Psoas muscle (tissue), 8 donors: ENCODE data around the gene ITLN2. TPM values are rescaled to one million over a fixed set of nuclear protein-coding genes. Genes with fewer than 3 reads are reported as not detected.

Experiments used
- ATAC-seq, 4 donors: fragments of 200-7000 bp; cut with Tn5 transposase; one replicate each; pipeline ENCODE4 v1.9.1; 2020; ENCODE audit warnings: moderate library complexity in 3 of 4, mild to moderate bottlenecking in 2 of 4
- DNase-seq, 2 donors: peaks; one replicate each; pipeline ENCODE4 v3.0.0-alpha.2; 2020
- H3K27ac ChIP-seq: fragments of 200-600 bp; one replicate; pipeline ENCODE4 v1.8.0; 2022
- H3K27me3 ChIP-seq, 3 donors: fragments of 200-600 bp in 1 of 3; one replicate each; pipeline versions ENCODE4 v1.6.1 to v1.8.0; 2013 to 2022; ENCODE audit warnings: low read length in 2 of 3, mild to moderate bottlenecking in 2 of 3, moderate library complexity in 1 of 3; ENCODE audit not compliant: insufficient read depth in 3 of 3
- H3K36me3 ChIP-seq, 2 donors: fragments of 200-600 bp in 1 of 2; one replicate each; pipeline versions ENCODE4 v1.6.1 to v1.8.0; 2013 to 2022; ENCODE audit warnings: low read depth in 1 of 2, mild to moderate bottlenecking in 1 of 2, moderate library complexity in 1 of 2; ENCODE audit not compliant: insufficient read depth in 1 of 2
- H3K4me1 ChIP-seq: fragments of 200-600 bp; one replicate; pipeline ENCODE4 v1.8.0; 2022
- H3K4me3 ChIP-seq: fragments of 200-600 bp; one replicate; pipeline ENCODE4 v1.8.0; 2022; ENCODE audit warnings: mild to moderate bottlenecking
- H3K9me3 ChIP-seq: fragments of 200-600 bp; one replicate; pipeline ENCODE4 v1.8.0; 2022
- WGBS, 3 donors: extraction: QIAGEN DNeasy Blood & Tissue Kit; methylation state at CpG; one replicate each; pipeline versions ENCODE4 v1.1.6 to v1.1.7; 2013; 5-methylcytosine and 5-hydroxymethylcytosine counted together
- intact Hi-C, 2 donors: fragments of 100-400 bp; cut with DNase I; formaldehyde crosslinking; loops; one replicate each; pipeline versions ENCODE4 v1.11.0 to v1.14.2; 2022
- polyA plus RNA-seq, 3 donors: library from polyadenylated mRNA; stranded (reverse); fragments of 200-250 nt; gene quantifications; one replicate each; pipeline ENCODE4 v1.2.3, GENCODE V29; 2013
- total RNA-seq, 4 donors: library from RNA; stranded (reverse); fragmentation: NEBNext Ultra II Directional in 2 of 4; extraction: Animal tissue kit (Norgen Biotek cat#: 25700) in 2 of 4; gene quantifications; one replicate each; pipeline versions ENCODE4 v1.2.1 to v1.2.4, GENCODE V29; 2021 to 2023
- TF ChIP-seq, protein P1 (sequence below): fragments of 200-600 bp; IDR thresholded peaks from one replicate; pipeline ENCODE4 v1.8.0; 2022; ENCODE audit warnings: antibody characterized with exemption
- donor health status: healthy with polysubstance abuse.
- donor health status: DM: no; HTN: no; CAD: no; lungs with moderate emphysema.
- donor health status: Bipolar disorder and iron deficiency.
- donor health status: healthy.
- donor health status: DM: yes; HTN: yes; CAD: no.
- donor health status: DM: no; HTN: no; CAD: no.
- donor health status: DM: no; HTN: no; CAD: no.
- donor health status: DM: yes; HTN: yes; CAD: no.

ITLN2 gene
- total and polyA plus RNA-seq, 7 donors, result not detected

DNA sequence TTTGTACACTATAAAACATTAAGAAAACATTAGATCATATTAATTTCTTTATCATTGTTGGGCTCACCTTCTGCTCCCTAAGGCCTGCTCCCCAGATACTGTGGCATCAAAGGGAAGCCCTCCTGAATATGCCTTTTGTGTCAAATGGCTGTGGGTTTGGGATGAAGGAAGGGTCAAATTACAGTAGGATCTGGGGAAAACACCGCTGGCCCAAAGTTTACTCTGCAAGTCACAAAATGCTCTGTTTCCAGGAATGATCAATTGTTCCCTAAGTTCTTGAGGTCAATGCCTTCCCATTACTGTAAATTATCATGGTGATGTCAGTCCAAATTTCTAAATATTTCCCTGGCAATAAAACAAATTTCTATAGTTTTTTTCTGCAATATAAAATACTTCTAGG lies 6.8 kb upstream of the ITLN2 start:
- Histone ChIP-seq H3K4me3 (no peak overlapping the region), H3K27ac (no peak overlapping the region), H3K4me1 (no peaks in the 10 kb centered on the region), H3K27me3 (peaks cover 0 to 2% (median 0%) of the 10 kb centered on the region in 3 donors), H3K9me3 (no peaks in the 10 kb centered on the region), H3K36me3 (no peaks in the 10 kb centered on the region)
- intact Hi-C loops, result no loop called here
- TF ChIP-seq, protein P1, sequence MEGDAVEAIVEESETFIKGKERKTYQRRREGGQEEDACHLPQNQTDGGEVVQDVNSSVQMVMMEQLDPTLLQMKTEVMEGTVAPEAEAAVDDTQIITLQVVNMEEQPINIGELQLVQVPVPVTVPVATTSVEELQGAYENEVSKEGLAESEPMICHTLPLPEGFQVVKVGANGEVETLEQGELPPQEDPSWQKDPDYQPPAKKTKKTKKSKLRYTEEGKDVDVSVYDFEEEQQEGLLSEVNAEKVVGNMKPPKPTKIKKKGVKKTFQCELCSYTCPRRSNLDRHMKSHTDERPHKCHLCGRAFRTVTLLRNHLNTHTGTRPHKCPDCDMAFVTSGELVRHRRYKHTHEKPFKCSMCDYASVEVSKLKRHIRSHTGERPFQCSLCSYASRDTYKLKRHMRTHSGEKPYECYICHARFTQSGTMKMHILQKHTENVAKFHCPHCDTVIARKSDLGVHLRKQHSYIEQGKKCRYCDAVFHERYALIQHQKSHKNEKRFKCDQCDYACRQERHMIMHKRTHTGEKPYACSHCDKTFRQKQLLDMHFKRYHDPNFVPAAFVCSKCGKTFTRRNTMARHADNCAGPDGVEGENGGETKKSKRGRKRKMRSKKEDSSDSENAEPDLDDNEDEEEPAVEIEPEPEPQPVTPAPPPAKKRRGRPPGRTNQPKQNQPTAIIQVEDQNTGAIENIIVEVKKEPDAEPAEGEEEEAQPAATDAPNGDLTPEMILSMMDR, result no peak
- 11 to 23% (median 20%) methylated on average over 1 of the region's 1 CpG for WGBS, 3 donors
- DNase-seq, result no peak
- no peak for ATAC-seq

DNA sequence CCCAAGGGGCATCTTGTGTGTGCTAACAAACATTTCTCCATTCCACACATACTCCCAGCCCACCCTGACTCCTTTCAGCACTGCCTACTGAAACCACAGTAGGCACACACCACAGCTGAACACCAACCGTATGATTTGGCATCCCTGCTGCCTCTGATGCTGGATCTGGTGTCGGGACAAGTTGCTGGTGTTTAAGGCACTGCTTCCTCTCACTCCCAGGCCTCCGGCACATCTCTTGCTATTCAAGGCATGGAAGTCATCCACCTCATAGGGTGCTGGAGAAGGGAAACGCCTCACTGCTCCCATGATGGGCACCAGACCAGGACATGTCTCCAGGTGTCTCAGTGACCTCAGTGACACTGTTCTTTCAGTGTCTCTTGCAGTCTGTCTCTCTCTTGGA lies 2.4 kb upstream of the ITLN2 start:
- no peak overlapping the region for H3K4me3 ChIP-seq
- ATAC-seq, result no peak
- TF ChIP-seq, protein P1, result no peak
- intact Hi-C loops, result loop anchor here in 1 of 2 donors (10.0 kb wide), 1 partner anchor 122 kb away; no protein-coding TSS in a partner anchor
- no peak overlapping the region for H3K27ac ChIP-seq
- no peaks in the 10 kb centered on the region for H3K9me3 ChIP-seq
- no peaks in the 10 kb centered on the region for H3K4me1 ChIP-seq
- no peak for DNase-seq
- 22 to 52% (median 23%) methylated on average over 4 of the region's 4 CpGs for WGBS, 3 donors
- no peaks in the 10 kb centered on the region for H3K36me3 ChIP-seq
- peaks cover 0 to 10% (median 2%) of the 10 kb centered on the region in 3 donors for H3K27me3 ChIP-seq

DNA sequence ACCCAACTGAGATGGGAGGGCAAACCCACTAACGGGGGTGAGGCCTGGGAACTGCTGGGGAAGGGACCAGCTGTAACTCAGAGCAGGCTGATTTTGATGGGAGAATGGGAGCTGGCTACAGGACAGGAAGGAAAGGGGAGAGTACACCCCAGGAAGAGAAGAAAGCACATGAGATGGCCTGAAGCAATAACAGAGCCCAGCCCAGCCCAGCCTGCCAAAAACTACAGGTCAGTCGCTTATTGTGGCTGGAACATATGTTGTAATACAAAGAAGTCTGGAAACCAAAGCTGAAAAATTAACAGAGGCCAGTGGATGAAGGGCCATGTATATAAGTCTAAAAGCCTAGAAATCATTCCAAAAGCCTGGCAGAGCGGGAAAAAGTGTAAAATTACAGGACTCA lies 1.6 kb downstream of the ITLN2 start:
- ATAC-seq, result no peak
- Histone ChIP-seq H3K9me3 (no peaks in the 10 kb centered on the region), H3K27ac (no peak overlapping the region), H3K4me1 (no peaks in the 10 kb centered on the region), H3K27me3 (peaks cover 0 to 16% (median 2%) of the 10 kb centered on the region in 3 donors), H3K4me3 (no peak overlapping the region), H3K36me3 (no peaks in the 10 kb centered on the region)
- WGBS, 3 donors, result 63 to 69% (median 69%) methylated on average over 3 of the region's 3 CpGs
- TF ChIP-seq, protein P1, result no peak
- intact Hi-C loops, result loop anchor here in 1 of 2 donors (10.0 kb wide), 1 partner anchor 118 kb away; no protein-coding TSS in a partner anchor
- DNase-seq, result no peak

DNA sequence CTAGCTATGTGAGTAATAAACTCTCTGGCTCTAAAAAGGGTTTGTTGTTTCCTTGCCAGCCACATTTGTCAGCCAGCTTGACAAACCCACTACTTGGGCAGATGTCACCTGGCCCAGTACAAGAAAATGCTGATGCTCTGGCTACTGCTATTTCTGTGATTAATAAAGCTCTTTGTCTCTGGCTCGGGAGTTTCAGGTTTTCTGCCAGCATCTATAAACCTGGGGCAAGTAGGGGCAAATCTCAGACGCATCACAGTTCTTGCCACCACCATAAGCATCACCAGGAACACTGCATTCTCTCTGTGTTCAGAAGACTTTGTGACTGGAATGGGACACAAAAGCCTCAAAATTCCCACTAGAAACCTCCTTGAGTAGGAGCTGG lies 2.5 kb downstream of the ITLN2 start:
- peaks cover 0 to 16% (median 2%) of the 10 kb centered on the region in 3 donors for H3K27me3 ChIP-seq
- 26 to 56% (median 30%) methylated on average over 2 of the region's 2 CpGs for WGBS, 3 donors
- no peak for ATAC-seq
- H3K27ac ChIP-seq, result no peak overlapping the region
- no peak overlapping the region for H3K4me3 ChIP-seq
- TF ChIP-seq, protein P1, result no peak
- H3K9me3 ChIP-seq, result no peaks in the 10 kb centered on the region
- no peaks in the 10 kb centered on the region for H3K4me1 ChIP-seq
- H3K36me3 ChIP-seq, result no peaks in the 10 kb centered on the region
- intact Hi-C loops, result loop anchor here in 1 of 2 donors (10.0 kb wide), 1 partner anchor 117 kb away; no protein-coding TSS in a partner anchor
- no peak for DNase-seq
